ENCODE data around the gene ITFG1.
A peak's percentile ranks its signal among the peaks of the same experiment; 100 is the strongest.
"Not testable (repeated sequence)": the region's sequence is repeated elsewhere in the genome, so short reads cannot be mapped to it uniquely, and the experiment has no call there.

ITFG1 gene

GRCh38 chr16:47141773-47142485 lies 318.9 kb downstream of the ITFG1 start:
- no peaks in the 10 kb centered on the region for H3K36me3 ChIP-seq (replicated peaks)
- H3K27me3 ChIP-seq (replicated peaks), result no peaks in the 10 kb centered on the region
- peak; percentile 85 for DNase-seq
- H3K27ac ChIP-seq, result peak overlapping the region; percentile 64
- in situ Hi-C loops (cut with HindIII; ENCODE audit: low pct_ligation_motif_present, low sequenced_read_pairs), result no loop called here
- TF ChIP-seq CTCF (IDR thresholded peaks at IDR 0.05; ENCODE audit: low read depth, low read length, missing control alignments), result peak; percentile 98
- peak overlapping the region; percentile 65 for H3K4me3 ChIP-seq (ENCODE audit: low read depth, low read length)

- Histone ChIP-seq H3K36me3 (replicated peaks) (no peaks in the 10 kb centered on the region), H3K4me3 (ENCODE audit: low read depth, low read length) (no peak overlapping the region), H3K27ac (no peak overlapping the region), H3K27me3 (replicated peaks) (no peaks in the 10 kb centered on the region)
- no peak for TF ChIP-seq CTCF (IDR thresholded peaks at IDR 0.05; ENCODE audit: low read depth, low read length, missing control alignments)
- in situ Hi-C loops (cut with HindIII; ENCODE audit: low pct_ligation_motif_present, low sequenced_read_pairs), result no loop called here
- DNase-seq, result no peak
These were observed 320.2 kb downstream of the ITFG1 start for GRCh38 chr16:47140686-47141085.

DNA sequence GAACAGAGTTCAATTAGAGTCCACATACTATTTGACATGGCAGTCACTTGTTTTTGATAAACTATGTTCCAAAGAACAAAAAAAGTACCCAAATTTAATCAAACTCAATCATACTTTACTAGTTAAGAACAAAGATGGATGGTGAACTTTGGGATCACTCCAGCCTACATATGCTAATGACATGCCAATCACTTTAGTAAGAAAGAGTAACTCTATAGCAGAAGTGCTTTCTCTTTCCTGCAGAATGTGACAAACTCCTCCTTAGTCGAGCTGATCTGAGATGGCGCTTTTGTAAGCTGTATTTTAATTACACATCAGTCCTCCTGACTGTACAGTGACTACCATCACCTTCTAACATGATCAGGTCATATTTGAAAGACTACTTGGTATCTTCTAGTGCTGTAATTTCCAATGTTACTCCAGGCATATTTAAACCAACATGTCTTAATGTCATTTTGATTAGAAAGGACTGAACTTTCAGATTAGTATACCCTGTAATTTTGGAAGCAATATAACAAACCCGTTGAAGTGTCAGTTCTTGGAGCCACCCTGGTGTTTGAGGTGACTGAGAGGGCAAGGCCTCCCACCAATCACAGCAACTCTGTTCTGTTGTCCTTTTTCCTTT lies 321.2 kb downstream of the ITFG1 start:
- DNase-seq, result no peak
- H3K4me3 ChIP-seq (ENCODE audit: low read depth, low read length), result no peak overlapping the region
- no peaks in the 10 kb centered on the region for H3K36me3 ChIP-seq (replicated peaks)
- H3K27me3 ChIP-seq (replicated peaks), result no peaks in the 10 kb centered on the region
- H3K27ac ChIP-seq, result no peak overlapping the region
- TF ChIP-seq CTCF (IDR thresholded peaks at IDR 0.05; ENCODE audit: low read depth, low read length, missing control alignments), result no peak
- in situ Hi-C loops (cut with HindIII; ENCODE audit: low pct_ligation_motif_present, low sequenced_read_pairs), result no loop called here

- peak; percentile 33 for DNase-seq
- H3K27ac ChIP-seq; in situ Hi-C loops (cut with HindIII; ENCODE audit: low pct_ligation_motif_present, low sequenced_read_pairs): not testable (repeated sequence)
These were observed 322.9 kb downstream of the ITFG1 start for GRCh38 chr16:47137925-47138324.

GRCh38 chr16:47136099-47136842 lies 324.6 kb downstream of the ITFG1 start:
- no peak for TF ChIP-seq CTCF (IDR thresholded peaks at IDR 0.05; ENCODE audit: low read depth, low read length, missing control alignments)
- in situ Hi-C loops (cut with HindIII; ENCODE audit: low pct_ligation_motif_present, low sequenced_read_pairs), result no loop called here

More at GRCh38 chr16:47137925-47138324, 322.9 kb downstream of the ITFG1 start:
- not testable (repeated sequence) for H3K4me3 ChIP-seq (ENCODE audit: low read depth, low read length); H3K36me3 ChIP-seq (replicated peaks); H3K27me3 ChIP-seq (replicated peaks)

DNA sequence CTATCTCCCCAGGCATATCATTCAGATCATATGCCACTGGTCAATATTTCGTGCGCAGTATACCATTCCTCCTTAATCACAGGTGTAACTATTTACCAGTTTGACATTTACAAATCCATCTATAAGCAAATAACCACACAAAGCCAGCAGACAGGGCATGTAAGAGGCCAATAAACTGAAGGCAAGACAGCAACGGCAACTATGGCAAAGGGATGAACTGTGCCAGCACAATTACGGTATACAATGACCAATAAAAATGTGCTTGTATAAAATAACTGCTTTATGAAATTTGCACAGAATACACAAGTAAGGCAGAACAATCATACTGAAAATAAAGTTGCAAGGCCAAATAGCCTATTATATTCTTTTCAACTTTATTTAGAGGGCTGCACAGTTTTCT lies 326.3 kb downstream of the ITFG1 start:
- in situ Hi-C loops (cut with HindIII; ENCODE audit: low pct_ligation_motif_present, low sequenced_read_pairs), result no loop called here
- DNase-seq, result no peak

More at GRCh38 chr16:47136099-47136842, 324.6 kb downstream of the ITFG1 start:
- Histone ChIP-seq H3K4me3 (ENCODE audit: low read depth, low read length) (no peak overlapping the region), H3K36me3 (replicated peaks) (no peaks in the 10 kb centered on the region), H3K27me3 (replicated peaks) (no peaks in the 10 kb centered on the region), H3K27ac (no peak overlapping the region)
- peak; percentile 22 for DNase-seq

More for the DNA sequence above, 326.3 kb downstream of the ITFG1 start:
- Histone ChIP-seq H3K4me3 (ENCODE audit: low read depth, low read length) (no peak overlapping the region), H3K27me3 (replicated peaks) (no peaks in the 10 kb centered on the region), H3K36me3 (replicated peaks) (no peaks in the 10 kb centered on the region), H3K27ac (no peak overlapping the region)
- no peak for TF ChIP-seq CTCF (IDR thresholded peaks at IDR 0.05; ENCODE audit: low read depth, low read length, missing control alignments)
